Measurements from ENCODE around the gene TMEM238. TPM values are rescaled to one million over a fixed set of nuclear protein-coding genes. Genes with fewer than 3 reads are reported as not detected.

TMEM238 gene
- total RNA-seq, 1 donor from 2014 or later = 0.40 TPM

GRCh38 chr19:55389386-55390317, 5.6 kb upstream of the TMEM238 start:
- peaks cover 6% of the 10 kb centered on the region for H3K27me3 Mint-ChIP-seq (ENCODE audit: low read depth)
- H3K27ac Mint-ChIP-seq (ENCODE audit: unreplicated experiment) = no peak overlapping the region
- H3K9me3 Mint-ChIP-seq = no peaks in the 10 kb centered on the region
- H3K4me1 Mint-ChIP-seq = peaks cover 74% of the 10 kb centered on the region
- H3K4me3 Mint-ChIP-seq = peak overlapping the region; percentile 80
- no peak for DNase-seq (ENCODE audit: low read depth, low spot score)
- TF ChIP-seq, protein P1, sequence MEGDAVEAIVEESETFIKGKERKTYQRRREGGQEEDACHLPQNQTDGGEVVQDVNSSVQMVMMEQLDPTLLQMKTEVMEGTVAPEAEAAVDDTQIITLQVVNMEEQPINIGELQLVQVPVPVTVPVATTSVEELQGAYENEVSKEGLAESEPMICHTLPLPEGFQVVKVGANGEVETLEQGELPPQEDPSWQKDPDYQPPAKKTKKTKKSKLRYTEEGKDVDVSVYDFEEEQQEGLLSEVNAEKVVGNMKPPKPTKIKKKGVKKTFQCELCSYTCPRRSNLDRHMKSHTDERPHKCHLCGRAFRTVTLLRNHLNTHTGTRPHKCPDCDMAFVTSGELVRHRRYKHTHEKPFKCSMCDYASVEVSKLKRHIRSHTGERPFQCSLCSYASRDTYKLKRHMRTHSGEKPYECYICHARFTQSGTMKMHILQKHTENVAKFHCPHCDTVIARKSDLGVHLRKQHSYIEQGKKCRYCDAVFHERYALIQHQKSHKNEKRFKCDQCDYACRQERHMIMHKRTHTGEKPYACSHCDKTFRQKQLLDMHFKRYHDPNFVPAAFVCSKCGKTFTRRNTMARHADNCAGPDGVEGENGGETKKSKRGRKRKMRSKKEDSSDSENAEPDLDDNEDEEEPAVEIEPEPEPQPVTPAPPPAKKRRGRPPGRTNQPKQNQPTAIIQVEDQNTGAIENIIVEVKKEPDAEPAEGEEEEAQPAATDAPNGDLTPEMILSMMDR (conservative IDR thresholded peaks at IDR 0.05) = no peak
- H3K36me3 Mint-ChIP-seq (ENCODE audit: low read depth) = peaks cover 10% of the 10 kb centered on the region

DNA sequence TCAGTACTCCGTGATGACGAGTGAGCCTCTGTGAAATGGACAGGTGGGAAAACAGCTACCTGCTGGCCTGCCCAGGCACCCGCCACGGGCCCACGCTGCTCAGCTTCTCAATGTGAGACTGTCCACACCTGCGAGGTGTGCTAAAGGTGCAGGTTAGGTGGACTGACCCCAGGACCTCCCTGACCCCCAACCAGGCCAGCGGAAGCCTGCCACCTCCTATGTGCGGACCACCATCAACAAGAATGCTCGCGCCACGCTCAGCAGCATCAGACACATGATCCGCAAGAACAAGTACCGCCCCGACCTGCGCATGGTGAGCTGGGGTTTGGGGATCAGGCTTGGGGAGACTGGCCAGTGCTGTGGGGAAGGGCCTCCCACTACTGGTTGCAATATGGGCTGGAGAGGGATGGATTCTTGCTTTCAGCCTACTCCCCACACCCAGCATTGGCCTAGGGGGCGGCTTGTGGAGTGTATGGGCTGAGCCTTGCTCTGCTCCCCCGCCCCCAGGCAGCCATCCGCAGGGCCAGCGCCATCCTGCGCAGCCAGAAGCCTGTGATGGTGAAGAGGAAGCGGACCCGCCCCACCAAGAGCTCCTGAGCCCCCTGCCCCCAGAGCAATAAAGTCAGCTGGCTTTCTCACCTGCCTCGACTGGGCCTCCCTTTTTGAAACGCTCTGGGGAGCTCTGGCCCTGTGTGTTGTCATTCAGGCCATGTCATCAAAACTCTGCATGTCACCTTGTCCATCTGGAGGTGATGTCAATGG, 3.8 kb upstream of the TMEM238 start:
- no peak overlapping the region for H3K27ac Mint-ChIP-seq (ENCODE audit: unreplicated experiment)
- H3K27me3 Mint-ChIP-seq (ENCODE audit: low read depth) = peaks cover 3% of the 10 kb centered on the region
- peaks cover 10% of the 10 kb centered on the region for H3K36me3 Mint-ChIP-seq (ENCODE audit: low read depth)

GRCh38 chr19:55386493-55386971, 2.4 kb upstream of the TMEM238 start:
- Mint-ChIP-seq H3K27ac (ENCODE audit: unreplicated experiment) (peak overlapping the region; percentile 99), H3K9me3 (no peaks in the 10 kb centered on the region), H3K36me3 (ENCODE audit: low read depth) (peaks cover 10% of the 10 kb centered on the region), H3K4me3 (peak overlapping the region; percentile 100), H3K4me1 (peaks cover 57% of the 10 kb centered on the region), H3K27me3 (ENCODE audit: low read depth) (peaks cover 8% of the 10 kb centered on the region)
- TF ChIP-seq, protein P1 (conservative IDR thresholded peaks at IDR 0.05) = no peak
- no peak for DNase-seq (ENCODE audit: low read depth, low spot score)

More for the DNA sequence above, 3.8 kb upstream of the TMEM238 start:
- DNase-seq (ENCODE audit: low read depth, low spot score) = no peak
- Mint-ChIP-seq H3K9me3 (no peaks in the 10 kb centered on the region), H3K4me3 (peak overlapping the region; percentile 100), H3K4me1 (peaks cover 71% of the 10 kb centered on the region)
- TF ChIP-seq, protein P1 (conservative IDR thresholded peaks at IDR 0.05) = no peak

GRCh38 chr19:55385724-55386492, 1.8 kb upstream of the TMEM238 start, which contains the start of gene RPL28:
TSS of gene RPL28 (plus strand) at chr19:55385932. CDS start at chr19:55386358, 426 bp downstream.
- H3K4me3 Mint-ChIP-seq = peak within 1 kb of the TSS; percentile 100
- peak within 1 kb of the TSS; percentile 99 for H3K27ac Mint-ChIP-seq (ENCODE audit: unreplicated experiment)
- H3K9me3 Mint-ChIP-seq = no peaks in the 10 kb centered on the region
- H3K36me3 Mint-ChIP-seq (ENCODE audit: low read depth) = peaks cover 10% of the 10 kb centered on the region
- peak; percentile 98 for DNase-seq (ENCODE audit: low read depth, low spot score)
- TF ChIP-seq, protein P1 (conservative IDR thresholded peaks at IDR 0.05) = no peak
- H3K27me3 Mint-ChIP-seq (ENCODE audit: low read depth) = peaks cover 8% of the 10 kb centered on the region
- peaks cover 54% of the 10 kb centered on the region for H3K4me1 Mint-ChIP-seq
